Hepatocyte (in vitro differentiated cells): ENCODE measurements around the gene THSD4.
"Not testable (repeated sequence)": the region's sequence is repeated elsewhere in the genome, so short reads cannot be mapped to it uniquely, and the experiment has no call there.

Experiments
- EZH2 ChIP-seq: fragments of 200-600 bp; sonication (generic); IDR thresholded peaks from 2 replicates; pipeline ENCODE4 v1.6.1; 2016; ENCODE audit warnings: antibody characterized with exemption, mild to moderate bottlenecking, borderline replicate concordance
- EZH2phosphoT487 ChIP-seq: fragments of 200-600 bp; sonication (generic); IDR thresholded peaks from one replicate; pipeline ENCODE4 v1.6.1; 2018; ENCODE audit warnings: antibody characterized with exemption, mild to moderate bottlenecking, low read depth, moderate library complexity; ENCODE audit not compliant: unreplicated experiment, severe bottlenecking
- TF ChIP-seq, protein P1 (sequence below): fragments of 200-600 bp; sonication (generic); IDR thresholded peaks from 2 replicates; pipeline ENCODE4 v1.5.1; 2016; ENCODE audit warnings: antibody characterized with exemption, mild to moderate bottlenecking; ENCODE audit not compliant: poor library complexity

GRCh38 chr15:71174360-71174759, 59.1 kb downstream of the THSD4 start:
- not testable (repeated sequence) for TF ChIP-seq EZH2phosphoT487, EZH2
- TF ChIP-seq, protein P1, sequence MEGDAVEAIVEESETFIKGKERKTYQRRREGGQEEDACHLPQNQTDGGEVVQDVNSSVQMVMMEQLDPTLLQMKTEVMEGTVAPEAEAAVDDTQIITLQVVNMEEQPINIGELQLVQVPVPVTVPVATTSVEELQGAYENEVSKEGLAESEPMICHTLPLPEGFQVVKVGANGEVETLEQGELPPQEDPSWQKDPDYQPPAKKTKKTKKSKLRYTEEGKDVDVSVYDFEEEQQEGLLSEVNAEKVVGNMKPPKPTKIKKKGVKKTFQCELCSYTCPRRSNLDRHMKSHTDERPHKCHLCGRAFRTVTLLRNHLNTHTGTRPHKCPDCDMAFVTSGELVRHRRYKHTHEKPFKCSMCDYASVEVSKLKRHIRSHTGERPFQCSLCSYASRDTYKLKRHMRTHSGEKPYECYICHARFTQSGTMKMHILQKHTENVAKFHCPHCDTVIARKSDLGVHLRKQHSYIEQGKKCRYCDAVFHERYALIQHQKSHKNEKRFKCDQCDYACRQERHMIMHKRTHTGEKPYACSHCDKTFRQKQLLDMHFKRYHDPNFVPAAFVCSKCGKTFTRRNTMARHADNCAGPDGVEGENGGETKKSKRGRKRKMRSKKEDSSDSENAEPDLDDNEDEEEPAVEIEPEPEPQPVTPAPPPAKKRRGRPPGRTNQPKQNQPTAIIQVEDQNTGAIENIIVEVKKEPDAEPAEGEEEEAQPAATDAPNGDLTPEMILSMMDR, result not testable (repeated sequence)
